SH-SY5Y (cell line): ENCODE data around the gene WDFY3.

ENCODE experiments used
- GATA2 ChIP-seq: IDR thresholded peaks from 2 replicates; pipeline ENCODE4 v1.6.1; 2011; ENCODE audit warnings: mild to moderate bottlenecking, low read depth, low read length
- GATA3 ChIP-seq: IDR thresholded peaks from 2 replicates; pipeline ENCODE4 v1.6.1; 2011; ENCODE audit warnings: low read depth, mild to moderate bottlenecking, low read length, moderate library complexity

- TF ChIP-seq GATA2: no peak
- no peak for TF ChIP-seq GATA3
Measured at GRCh38 chr4:84688605-84689004, 277.9 kb downstream of the WDFY3 start.
